GM12878 (cell line): ENCODE results near the gene ADAMTSL2. TPM values are rescaled to one million over a fixed set of nuclear protein-coding genes. Genes with fewer than 3 reads are reported as not detected.

Source experiments
- ATAC-seq: fragments of 200-7000 bp; cut with Tn5 transposase; 3 replicates; pipeline ENCODE4 v1.9.1; 2020; ENCODE audit warnings: mild to moderate bottlenecking, moderate library complexity
- BruUV-seq: library from RNA; stranded (reverse); fragments of 400-500 nt; replicated peaks from 2 replicates; lab custom pipeline; 2021; lab: Mats Ljungman, UMichigan
- CTCF ChIA-PET: fragments of 300-600 bp; sonication (Branson Sonifier 250); formaldehyde crosslinking; extraction: SDS; loops from one replicate; lab custom pipeline; 2021; ENCODE audit warnings: inconsistent platforms; lab: Yijun Ruan, JAX
- POLR2A ChIA-PET: fragments of 350-600 bp; formaldehyde crosslinking; extraction: SDS; loops from one replicate; lab custom pipeline; 2021; ENCODE audit warnings: inconsistent platforms; lab: Charles Lee
- RAD21 ChIA-PET: fragments of 300-600 bp; sonication (Branson Sonifier 250); formaldehyde crosslinking; loops from one replicate; lab custom pipeline; 2023; ENCODE audit warnings: antibody characterized with exemption; ENCODE audit not compliant: unreplicated experiment; lab: Charles Lee
- SMC1A ChIA-PET: fragments of 300-600 bp; sonication (Branson Sonifier 250); formaldehyde crosslinking; loops from one replicate; lab custom pipeline; 2023; ENCODE audit not compliant: unreplicated experiment, uncharacterized antibody; lab: Charles Lee
- DNase-seq: peaks from one replicate; pipeline ENCODE4 v3.0.0-alpha.2; 2011; ENCODE audit warnings: low read depth, low spot score
- FAIRE-seq: peaks from 3 replicates; lab custom pipeline; 2011; peaks lifted over from hg19 to GRCh38; lab: Jason Lieb, UNC
- H2AFZ ChIP-seq: 2 replicates; pipeline ENCODE4 v1.6.0; 2011; ENCODE audit warnings: low read depth, low read length, control low read depth; ENCODE audit not compliant: control insufficient read depth
- H3K27ac ChIP-seq: 2 replicates; pipeline ENCODE4 v1.5.1; 2011; ENCODE audit warnings: control low read depth; ENCODE audit not compliant: control insufficient read depth, insufficient read depth
- H3K27me3 ChIP-seq, 2 experiments: replicated peaks in 1 of 2; 2 replicates each; pipeline versions ENCODE4 v1.6.0 to v1.6.1; 2011; ENCODE audit warnings: low read length in 1 of 2; ENCODE audit not compliant: control insufficient read depth in 2 of 2, insufficient read depth in 2 of 2
- H3K36me3 ChIP-seq, 2 experiments: 2 replicates each; pipeline ENCODE4 v1.5.1; 2011; ENCODE audit warnings: low read length in 1 of 2; ENCODE audit not compliant: control insufficient read depth in 2 of 2, insufficient read depth in 2 of 2
- H3K4me1 ChIP-seq: 2 replicates; pipeline ENCODE4 v1.6.1; 2011; ENCODE audit warnings: mild to moderate bottlenecking, low read length, moderate library complexity, mixed read lengths; ENCODE audit not compliant: control insufficient read depth, insufficient read depth
- H3K4me2 ChIP-seq: 2 replicates; pipeline ENCODE4 v1.6.0; 2011; ENCODE audit warnings: control low read depth; ENCODE audit not compliant: control insufficient read depth, insufficient read depth
- H3K4me3 ChIP-seq: fragments of 200-600 bp; sonication (generic); 2 replicates; pipeline ENCODE4 v1.5.1; 2016
- H3K79me2 ChIP-seq: 2 replicates; pipeline ENCODE4 v1.6.0; 2011; ENCODE audit warnings: low read length; ENCODE audit not compliant: control insufficient read depth, insufficient read depth
- H3K9ac ChIP-seq: 2 replicates; pipeline ENCODE4 v1.8.0; 2011; ENCODE audit warnings: low read length, control low read depth, mixed read lengths; ENCODE audit not compliant: control insufficient read depth, insufficient read depth
- H3K9me3 ChIP-seq: replicated peaks from 3 replicates; pipeline ENCODE4 v1.5.1; 2011; ENCODE audit warnings: mild to moderate bottlenecking, low read length; ENCODE audit not compliant: control insufficient read depth, insufficient read depth
- H4K20me1 ChIP-seq: 2 replicates; pipeline ENCODE4 v1.6.0; 2011; ENCODE audit not compliant: control insufficient read depth, insufficient read depth
- ATF3 ChIP-seq: IDR thresholded peaks from 2 replicates; pipeline ENCODE4 v1.6.1; 2011; ENCODE audit warnings: low read depth, mild to moderate bottlenecking, low read length, moderate library complexity, borderline replicate concordance; ENCODE audit errors: extremely low read depth
- BACH1 ChIP-seq: fragments of 450-650 bp; IDR thresholded peaks from 2 replicates; pipeline ENCODE4 v1.6.1; 2017; ENCODE audit warnings: mild to moderate bottlenecking, borderline replicate concordance
- BCL11A ChIP-seq: IDR thresholded peaks from 2 replicates; pipeline ENCODE4 v1.6.1; 2011; ENCODE audit warnings: low read depth, low read length
- CBX3 ChIP-seq: fragments of 200-600 bp; sonication (generic); IDR thresholded peaks from 2 replicates; pipeline ENCODE4 v1.6.1; 2016; ENCODE audit warnings: low read depth, borderline replicate concordance
- EED ChIP-seq: sonication (generic); IDR thresholded peaks from 2 replicates; pipeline ENCODE4 v1.6.1; 2016; ENCODE audit warnings: antibody characterized with exemption, low read depth
- GATAD2B ChIP-seq: fragments of 450-650 bp; conservative IDR thresholded peaks from 2 replicates; pipeline ENCODE4 v1.6.1; 2017; ENCODE audit warnings: low read depth, mild to moderate bottlenecking, moderate library complexity
- HDAC6 ChIP-seq: fragments of 200-600 bp; sonication (generic); IDR thresholded peaks from one replicate; pipeline ENCODE4 v1.8.0; 2017; ENCODE audit warnings: antibody characterized with exemption; ENCODE audit not compliant: unreplicated experiment
- PAX5 ChIP-seq: IDR thresholded peaks from 2 replicates; pipeline ENCODE4 v1.6.1; 2011; ENCODE audit warnings: low read depth, low read length, borderline replicate concordance
- PBX3 ChIP-seq: IDR thresholded peaks from 2 replicates; pipeline ENCODE4 v1.6.1; 2011; ENCODE audit warnings: mild to moderate bottlenecking, low read depth, low read length, moderate library complexity; ENCODE audit not compliant: insufficient replicate concordance
- PKNOX1 ChIP-seq: fragments of 450-650 bp; IDR thresholded peaks from 2 replicates; pipeline ENCODE4 v1.6.1; 2016; ENCODE audit warnings: mild to moderate bottlenecking
- ZBTB4 ChIP-seq: fragments of 450-650 bp; formaldehyde crosslinking; IDR thresholded peaks from 2 replicates; pipeline ENCODE4 v1.4.0; 2022; ENCODE audit warnings: mild to moderate bottlenecking, moderate library complexity
- ZNF217 ChIP-seq: fragments of 450-650 bp; IDR thresholded peaks from 2 replicates; pipeline ENCODE4 v1.6.1; 2017; ENCODE audit warnings: antibody characterized with exemption, mild to moderate bottlenecking
- WGBS: methylation state at CpG from one replicate; pipeline ENCODE4 v1.1.6; 2016; ENCODE audit warnings: low lambda C conversion rate; ENCODE audit not compliant: insufficient replicate concordance, insufficient coverage; ENCODE audit errors: missing lambda C conversion rate; 5-methylcytosine and 5-hydroxymethylcytosine counted together
- in situ Hi-C: fragments of 300-500 bp; cut with MboI; formaldehyde crosslinking; loops from 9 replicates; pipeline ENCODE4 v1.14.3; 2018; ENCODE audit warnings: mixed read lengths
- intact Hi-C: fragments of 100-400 bp; cut with micrococcal nuclease; formaldehyde crosslinking; loops from one replicate; pipeline ENCODE4 v1.14.2; 2022; ENCODE audit not compliant: unreplicated experiment
- polyA plus RNA-seq, 11 experiments: library from polyadenylated mRNA; depleted of rRNA in 4 of 11; unstranded in 6 of 11; stranded (reverse) in 5 of 11; fragments of >200 nt; fragmentation: Nextera tagmentation in 4 of 11; fragmentation: Illumina TruSeq in 1 of 11; extraction: Ambion mirVana in 4 of 11; extraction: Trizol in 1 of 11; gene quantifications; 1 replicate in 1 of 11; 2 replicates in 10 of 11; pipeline versions ENCODE4 v1.2.1 to v1.2.3, GENCODE V29; 2011 to 2016; ENCODE audit warnings: inconsistent platforms in 2 of 11, missing spikeins in 2 of 11, low read depth in 1 of 11
- total RNA-seq, 4 experiments: library from RNA; depleted of rRNA in 3 of 4; stranded (reverse); fragments of >200 nt in 3 of 4; fragmentation: Illumina TruSeq in 1 of 4; extraction: Trizol in 1 of 4; gene quantifications; 2 replicates each; pipeline versions ENCODE4 v1.2.1 to v1.2.3, GENCODE V29; 2013 to 2021

ADAMTSL2 gene
- total and polyA plus RNA-seq, 10 of the 15 experiments (the other 5 are each of a cell fraction or from before 2014, with no cell fraction given): 0.07 TPM; not detected in 9

GRCh38 chr9:133560944-133561343 lies 26.4 kb downstream of the ADAMTSL2 start:
- 77% methylated on average over 22 of the region's 22 CpGs for WGBS
- Histone ChIP-seq H3K4me2 (no peak overlapping the region), H2AFZ (no peak overlapping the region), H4K20me1 (no peaks in the 10 kb centered on the region), H3K9me3 (no peaks in the 10 kb centered on the region), H3K9ac (no peak overlapping the region), H3K4me3 (no peak overlapping the region), H3K36me3 (no peaks in the 10 kb centered on the region), H3K4me1 (peaks cover 15% of the 10 kb centered on the region), H3K27ac (no peak overlapping the region), H3K27me3 (no peaks in the 10 kb centered on the region), H3K79me2 (no peaks in the 10 kb centered on the region)
- SMC1A ChIA-PET: no interaction called here
- DNase-seq (no peak), ATAC-seq (no peak), FAIRE-seq (no peak)
- RAD21 ChIA-PET: no interaction called here
- in situ Hi-C loops (no loop called here), intact Hi-C loops (no loop called here)
- CTCF ChIA-PET: no interaction called here
- POLR2A ChIA-PET: no interaction called here
- TF ChIP-seq PKNOX1 (no peak), PBX3 (no peak), PAX5 (no peak), ZBTB4 (CRISPR knock-in tag) (no peak), BACH1 (no peak), EED (no peak), ATF3 (no peak), GATAD2B (no peak), HDAC6 (no peak), BCL11A (no peak), ZNF217 (no peak), CBX3 (no peak)
- BruUV-seq: no TSS peak
